ENCODE measurements around the gene KLHL29.

- TF ChIP-seq, protein P1, sequence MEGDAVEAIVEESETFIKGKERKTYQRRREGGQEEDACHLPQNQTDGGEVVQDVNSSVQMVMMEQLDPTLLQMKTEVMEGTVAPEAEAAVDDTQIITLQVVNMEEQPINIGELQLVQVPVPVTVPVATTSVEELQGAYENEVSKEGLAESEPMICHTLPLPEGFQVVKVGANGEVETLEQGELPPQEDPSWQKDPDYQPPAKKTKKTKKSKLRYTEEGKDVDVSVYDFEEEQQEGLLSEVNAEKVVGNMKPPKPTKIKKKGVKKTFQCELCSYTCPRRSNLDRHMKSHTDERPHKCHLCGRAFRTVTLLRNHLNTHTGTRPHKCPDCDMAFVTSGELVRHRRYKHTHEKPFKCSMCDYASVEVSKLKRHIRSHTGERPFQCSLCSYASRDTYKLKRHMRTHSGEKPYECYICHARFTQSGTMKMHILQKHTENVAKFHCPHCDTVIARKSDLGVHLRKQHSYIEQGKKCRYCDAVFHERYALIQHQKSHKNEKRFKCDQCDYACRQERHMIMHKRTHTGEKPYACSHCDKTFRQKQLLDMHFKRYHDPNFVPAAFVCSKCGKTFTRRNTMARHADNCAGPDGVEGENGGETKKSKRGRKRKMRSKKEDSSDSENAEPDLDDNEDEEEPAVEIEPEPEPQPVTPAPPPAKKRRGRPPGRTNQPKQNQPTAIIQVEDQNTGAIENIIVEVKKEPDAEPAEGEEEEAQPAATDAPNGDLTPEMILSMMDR (IDR thresholded peaks at IDR 0.05; ENCODE audit: borderline replicate concordance, extremely low read depth, low read length, poor library complexity, severe bottlenecking) = no peak
- TF ChIP-seq EZH2 (IDR thresholded peaks at IDR 0.05; ENCODE audit: borderline replicate concordance, low read depth, low read length, severe bottlenecking) = no peak
Measured at GRCh38 chr2:23604731-23605130, 219.8 kb downstream of the KLHL29 start.

Measured in DND-41 (cell line).